Stimulated activated CD4-positive, alpha-beta T cell treated with anti-CD3 and anti-CD28 coated beads, TNF-alpha, amount 100 ng/mL, for 1 hour (primary cell): Measurements from ENCODE around the gene BPTF.
"Not testable (repeated sequence)": the region's sequence is repeated elsewhere in the genome, so short reads cannot be mapped to it uniquely, and the experiment has no call there.

ENCODE experiments used
- DNase-seq, 3 donors: peaks; one replicate each; pipeline ENCODE4 v3.0.0-alpha.2; 2020; ENCODE audit warnings: low read depth in 3 of 3, low spot score in 1 of 3

The BPTF gene

DNA sequence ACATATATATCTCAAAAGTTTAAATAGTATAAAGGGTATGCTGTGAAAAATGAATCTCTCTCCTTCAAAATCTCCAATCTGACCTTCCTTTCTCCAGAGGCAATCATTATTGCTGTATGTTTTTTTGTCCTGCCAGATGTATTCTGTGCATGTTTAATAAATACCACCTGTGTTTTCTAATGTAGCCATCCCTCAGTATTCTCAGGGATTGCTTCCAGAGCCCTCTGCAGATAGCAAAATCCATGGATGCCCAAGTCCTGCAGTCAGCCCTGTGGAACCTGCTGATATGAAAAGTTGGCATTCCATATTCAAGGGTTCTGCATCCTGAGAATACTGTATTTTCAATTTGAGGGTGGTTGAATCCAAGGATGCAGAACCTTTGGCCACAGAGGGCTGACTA is 42.9 kb downstream of the BPTF start:
- no peak for DNase-seq

DNA sequence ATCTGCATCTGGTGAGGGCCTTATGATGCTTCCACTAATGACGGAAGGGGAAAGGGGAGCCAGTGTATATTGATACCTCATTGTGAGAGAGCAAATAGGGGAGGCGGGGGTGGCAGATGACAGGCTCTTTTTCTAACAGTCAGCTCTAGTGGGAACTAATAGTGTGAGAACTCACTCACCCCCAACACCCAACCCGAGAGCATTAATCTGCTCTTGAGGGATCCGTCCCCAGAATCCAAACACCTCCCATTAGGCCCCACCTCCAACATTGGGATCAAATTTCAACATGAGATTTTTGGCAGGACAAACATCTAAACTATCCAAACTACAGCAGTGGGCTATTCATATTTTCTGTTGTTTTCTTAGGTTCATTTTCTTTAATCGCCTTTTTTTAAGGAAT is 54.4 kb downstream of the BPTF start:
- no peak for DNase-seq

DNA sequence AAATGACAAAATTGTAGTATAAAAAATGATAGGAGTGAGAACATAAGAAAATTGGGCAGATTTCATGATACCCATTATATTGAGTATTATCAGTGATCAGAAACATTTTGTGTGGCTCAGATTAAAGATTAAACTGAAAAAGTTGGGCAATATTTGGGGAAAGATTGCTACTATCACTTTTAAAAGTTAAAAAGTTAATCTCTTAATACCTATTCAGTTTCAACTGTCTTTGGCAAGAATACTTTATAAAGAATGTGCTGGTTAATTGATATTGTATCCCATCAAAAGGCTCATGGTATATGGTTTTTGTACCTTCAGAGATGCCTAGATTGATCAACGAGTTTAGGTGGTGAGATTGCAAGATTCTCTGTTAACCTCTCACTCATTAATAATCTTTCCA is 55.8 kb downstream of the BPTF start:
- DNase-seq = no peak

DNA sequence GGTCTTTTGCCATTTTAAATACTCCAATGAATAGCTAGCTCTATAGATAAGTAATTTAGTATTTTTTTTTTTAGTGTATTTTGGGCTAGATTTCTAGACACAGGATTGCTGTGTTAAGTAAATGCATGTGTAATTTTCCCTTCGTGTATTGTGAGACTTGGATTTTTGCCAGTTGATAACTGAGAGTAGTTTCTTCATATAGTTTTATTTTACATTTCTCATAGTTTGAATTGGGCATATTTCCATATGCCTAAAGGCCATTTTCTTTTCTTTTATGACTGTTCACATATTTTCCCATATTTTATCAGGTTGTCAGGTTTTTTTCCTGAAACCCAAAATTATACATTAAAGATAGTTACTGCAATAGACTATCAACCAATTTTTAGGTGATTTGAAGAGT is 59.4 kb downstream of the BPTF start:
- DNase-seq = no peak

DNA sequence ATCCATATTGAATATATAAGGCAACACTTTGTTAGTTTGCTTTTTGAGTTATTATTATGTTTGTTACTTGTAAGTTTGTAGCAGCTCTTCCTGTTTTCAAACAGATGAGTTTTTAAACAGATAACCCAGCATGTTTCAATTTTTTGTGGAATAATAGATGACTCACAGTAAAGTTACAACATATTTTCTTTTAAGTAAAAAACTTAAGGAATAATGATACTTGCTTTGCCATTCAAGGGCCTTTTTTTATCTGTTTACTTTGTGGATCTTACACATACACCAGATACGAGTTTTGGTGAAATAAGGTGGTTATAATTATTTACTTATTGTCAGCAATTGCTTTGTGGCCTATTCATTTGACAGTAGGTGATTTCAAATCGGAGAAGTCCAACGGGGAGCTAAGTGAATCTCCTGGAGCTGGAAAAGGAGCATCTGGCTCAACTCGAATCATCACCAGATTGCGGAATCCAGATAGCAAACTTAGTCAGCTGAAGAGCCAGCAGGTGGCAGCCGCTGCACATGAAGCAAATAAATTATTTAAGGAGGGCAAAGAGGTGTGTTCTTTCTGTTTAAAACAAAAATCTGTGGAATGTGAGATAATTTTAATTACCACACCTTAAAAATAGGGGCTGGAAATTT is 66.3 kb downstream of the BPTF start:
- DNase-seq = no peak

DNA sequence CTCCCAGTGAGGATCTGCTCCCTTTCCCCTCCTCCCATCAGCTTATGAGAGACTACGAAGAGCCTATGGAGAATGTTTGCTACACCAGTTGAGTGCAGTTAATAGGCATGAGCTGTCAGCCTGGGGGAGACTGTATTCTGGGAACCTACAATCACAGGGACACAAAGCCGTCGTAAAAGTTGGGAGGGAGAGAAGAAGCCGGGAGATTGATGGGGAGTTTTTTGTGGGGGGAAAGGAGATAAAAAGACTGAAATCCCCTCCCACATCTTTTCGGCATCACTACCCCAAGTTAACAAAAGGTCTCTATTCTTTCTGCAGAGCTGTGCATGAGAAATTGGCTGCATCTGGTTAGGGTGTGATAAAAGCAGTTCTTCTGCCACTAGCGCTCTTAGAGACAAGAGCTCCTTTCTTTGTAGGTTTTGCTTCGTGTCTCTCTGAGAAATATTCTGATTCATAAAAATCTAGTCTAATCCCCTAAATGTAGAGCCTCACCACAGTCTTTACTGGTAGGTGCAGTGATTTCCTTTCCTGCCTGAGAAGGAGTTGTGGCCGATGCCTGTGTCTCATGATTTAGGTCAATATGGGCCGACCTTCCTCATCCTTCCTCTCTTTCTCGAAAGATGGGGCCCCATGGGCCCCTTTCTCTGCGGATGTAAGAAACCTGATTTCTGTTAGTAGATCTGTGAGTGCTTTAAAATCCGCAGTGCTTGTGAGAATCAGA is 77.4 kb downstream of the BPTF start:
- no peak for DNase-seq

DNA sequence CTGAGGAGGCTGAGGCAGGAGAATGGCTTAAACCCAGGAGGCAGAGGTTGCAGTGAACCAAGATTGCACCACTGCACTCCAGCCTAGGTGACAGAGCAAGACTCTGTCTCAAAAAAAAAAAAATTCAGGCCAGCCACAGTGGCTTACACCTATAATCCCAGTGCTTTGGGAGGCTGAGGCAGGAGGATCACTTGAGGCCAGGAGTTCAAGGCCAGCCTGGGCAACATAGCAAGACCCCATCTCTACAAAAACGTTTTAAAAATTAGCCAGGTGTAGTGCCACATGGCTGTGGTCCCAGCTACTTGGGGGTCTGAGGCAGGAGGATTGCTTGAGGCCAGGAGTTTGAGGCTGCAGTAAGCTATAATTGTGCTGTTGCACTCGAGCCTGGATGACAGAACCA is 80.0 kb downstream of the BPTF start:
- DNase-seq = not testable (repeated sequence)

DNA sequence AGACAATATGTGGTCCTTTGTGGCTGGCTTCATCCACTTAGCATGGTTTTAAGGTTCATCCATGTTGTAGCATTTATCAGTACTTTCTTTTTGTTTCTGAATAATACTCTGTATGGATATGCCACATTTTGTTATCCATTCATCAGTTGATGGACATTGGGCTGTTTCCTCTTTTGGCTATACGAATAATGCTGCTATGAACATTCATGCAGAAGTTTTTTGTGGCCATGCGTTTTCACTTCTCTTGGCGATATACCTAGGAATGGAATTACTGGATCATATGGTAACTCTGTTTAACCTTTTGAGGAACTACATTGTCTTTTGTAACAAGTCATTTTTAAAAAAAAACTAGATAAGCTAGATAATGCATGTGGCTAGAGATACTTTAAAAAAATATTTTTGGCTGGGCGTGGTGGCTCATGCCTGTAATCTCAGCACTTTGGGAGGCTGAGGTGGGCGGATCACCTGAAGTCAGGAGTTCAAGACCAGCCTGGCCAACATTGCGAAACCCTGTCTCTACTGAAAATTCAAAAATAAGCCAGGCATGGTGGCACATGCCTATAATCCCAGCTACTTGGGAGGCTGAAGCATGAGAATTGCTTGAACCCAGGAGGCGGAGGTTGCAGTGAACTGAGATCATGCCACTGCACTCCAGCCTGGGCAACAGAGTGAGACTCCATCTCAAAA is 85.0 kb downstream of the BPTF start:
- not testable (repeated sequence) for DNase-seq

DNA sequence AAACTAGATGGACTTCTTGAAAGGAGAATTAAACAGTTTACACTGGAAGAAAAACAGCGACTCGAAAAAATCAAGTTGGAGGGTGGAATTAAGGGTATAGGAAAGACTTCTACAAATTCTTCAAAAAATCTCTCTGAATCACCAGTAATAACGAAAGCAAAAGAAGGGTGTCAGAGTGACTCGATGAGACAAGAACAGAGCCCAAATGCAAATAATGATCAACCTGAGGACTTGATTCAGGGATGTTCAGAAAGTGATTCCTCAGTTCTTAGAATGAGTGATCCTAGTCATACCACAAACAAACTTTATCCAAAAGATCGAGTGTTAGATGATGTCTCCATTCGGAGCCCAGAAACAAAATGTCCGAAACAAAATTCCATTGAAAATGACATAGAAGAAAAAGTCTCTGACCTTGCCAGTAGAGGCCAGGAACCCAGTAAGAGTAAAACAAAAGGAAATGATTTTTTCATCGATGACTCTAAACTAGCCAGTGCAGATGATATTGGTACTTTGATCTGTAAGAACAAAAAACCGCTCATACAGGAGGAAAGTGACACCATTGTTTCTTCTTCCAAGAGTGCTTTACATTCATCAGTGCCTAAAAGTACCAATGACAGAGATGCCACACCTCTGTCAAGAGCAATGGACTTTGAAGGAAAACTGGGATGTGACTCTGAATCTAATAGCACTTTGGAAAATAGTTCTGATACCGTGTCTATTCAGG is 85.9 kb downstream of the BPTF start:
- no peak for DNase-seq

DNA sequence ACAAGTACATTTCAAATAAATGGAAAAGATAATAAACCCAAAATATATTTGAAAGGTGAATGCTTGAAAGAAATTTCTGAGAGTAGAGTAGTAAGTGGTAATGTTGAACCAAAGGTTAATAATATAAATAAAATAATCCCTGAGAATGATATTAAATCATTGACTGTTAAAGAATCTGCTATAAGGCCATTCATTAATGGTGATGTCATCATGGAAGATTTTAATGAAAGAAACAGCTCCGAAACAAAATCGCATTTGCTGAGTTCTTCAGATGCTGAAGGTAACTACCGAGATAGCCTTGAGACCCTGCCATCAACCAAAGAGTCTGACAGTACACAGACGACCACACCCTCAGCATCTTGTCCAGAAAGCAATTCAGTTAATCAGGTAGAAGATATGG is 86.8 kb downstream of the BPTF start:
- no peak for DNase-seq

DNA sequence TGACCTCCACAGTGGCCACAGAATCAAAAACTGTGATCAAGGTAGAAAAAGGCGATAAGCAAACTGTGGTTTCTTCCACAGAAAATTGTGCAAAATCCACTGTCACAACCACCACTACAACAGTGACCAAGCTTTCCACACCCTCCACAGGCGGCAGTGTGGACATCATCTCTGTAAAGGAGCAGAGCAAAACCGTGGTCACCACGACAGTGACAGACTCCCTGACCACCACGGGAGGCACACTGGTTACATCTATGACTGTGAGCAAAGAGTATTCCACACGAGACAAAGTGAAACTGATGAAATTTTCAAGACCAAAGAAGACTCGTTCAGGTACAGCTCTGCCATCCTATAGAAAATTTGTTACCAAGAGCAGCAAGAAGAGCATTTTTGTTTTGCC is 87.4 kb downstream of the BPTF start:
- DNase-seq = no peak

DNA sequence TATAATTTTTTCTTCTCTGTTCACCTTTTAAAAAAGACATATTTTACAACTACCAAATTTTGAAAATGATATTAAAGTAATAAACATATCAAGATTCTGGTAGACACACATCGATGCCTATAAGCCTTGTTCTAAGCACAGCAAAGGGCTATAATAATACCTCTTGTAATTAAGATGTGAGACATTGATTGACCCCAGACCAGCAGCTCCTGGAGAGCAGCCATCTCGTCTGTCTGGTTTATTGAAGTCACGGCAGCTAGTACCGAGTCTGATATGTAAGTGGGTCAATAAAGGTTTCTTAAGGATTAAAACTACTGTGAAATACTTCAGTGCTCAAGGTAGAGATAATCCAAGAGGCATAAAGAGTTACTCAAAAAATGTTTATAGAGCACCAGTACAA is 94.9 kb downstream of the BPTF start:
- no peak for DNase-seq

DNA sequence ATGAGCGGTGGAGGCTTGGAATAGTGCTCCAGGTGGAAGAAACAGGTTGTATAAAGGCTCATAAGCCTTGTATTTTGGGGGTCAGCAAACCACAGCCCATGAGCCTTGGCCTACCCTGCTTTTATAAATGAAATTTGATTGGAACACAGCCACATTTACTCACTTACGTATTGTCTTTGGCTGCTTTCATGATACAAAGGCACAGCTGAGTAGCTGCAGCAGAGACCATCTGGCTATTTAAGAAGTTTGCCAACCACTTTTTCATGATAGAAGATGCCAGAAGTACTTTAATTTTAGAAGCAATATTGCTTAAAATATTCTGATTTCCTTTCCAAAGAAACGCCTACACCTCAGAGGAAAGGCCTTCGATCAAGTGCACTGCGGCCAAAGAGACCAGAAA is 97.2 kb downstream of the BPTF start:
- DNase-seq = no peak

DNA sequence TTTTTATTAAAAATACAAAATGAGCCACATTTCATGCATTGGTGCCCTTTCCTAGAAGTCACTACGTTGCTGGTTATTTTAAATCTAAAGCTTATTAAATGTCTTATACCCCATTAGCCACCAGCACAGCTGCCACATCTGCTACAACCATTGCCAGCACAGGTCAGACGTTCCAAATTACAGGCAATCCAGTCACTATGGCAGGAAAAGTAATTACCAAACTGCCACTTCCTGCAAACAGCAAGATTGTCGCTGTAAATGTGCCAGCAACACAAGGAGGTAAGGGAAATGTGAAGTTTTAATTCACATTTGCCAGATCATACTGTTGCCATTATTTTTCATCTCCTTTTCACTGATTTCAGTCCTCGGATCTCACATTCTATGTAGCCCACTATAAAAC is 103.5 kb downstream of the BPTF start:
- not testable (repeated sequence) for DNase-seq

DNA sequence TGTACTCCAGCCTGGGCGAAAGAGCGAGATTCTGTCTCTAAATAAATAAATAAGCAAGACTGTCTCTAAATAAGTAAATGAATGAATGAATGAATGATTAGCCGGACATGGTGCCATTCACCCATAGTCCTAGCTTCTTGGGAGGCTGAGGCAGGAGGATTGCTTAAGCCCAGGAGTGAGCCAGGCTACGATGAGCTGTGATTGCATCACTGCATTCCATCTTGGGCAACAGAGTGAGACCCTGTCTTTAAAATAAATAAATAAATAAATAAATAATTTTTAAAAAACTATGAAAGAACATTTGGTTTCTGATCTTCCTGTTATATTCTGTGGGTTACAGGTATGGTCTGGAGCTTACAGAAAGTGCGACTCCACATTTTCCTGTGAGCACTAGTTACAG is 105.9 kb downstream of the BPTF start:
- DNase-seq = no peak

DNA sequence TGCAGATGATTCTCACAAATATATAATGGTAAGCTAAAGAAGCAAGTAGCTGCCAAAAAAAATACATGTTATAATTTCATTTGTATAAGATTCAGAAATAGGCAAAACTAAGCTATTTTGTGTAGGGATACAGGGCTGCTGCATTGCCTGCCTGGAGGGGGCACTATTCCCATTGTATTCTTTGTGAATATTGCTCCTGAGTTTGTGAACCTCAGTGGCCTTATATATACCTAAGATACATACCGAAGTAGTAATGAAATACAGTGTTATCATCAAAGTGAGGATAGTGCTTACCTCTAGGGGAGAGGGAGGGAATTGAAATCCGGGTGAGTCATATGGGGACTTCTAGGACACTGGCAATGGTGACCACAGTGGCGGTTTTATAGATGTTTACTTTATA is 117.5 kb downstream of the BPTF start:
- no peak for DNase-seq

DNA sequence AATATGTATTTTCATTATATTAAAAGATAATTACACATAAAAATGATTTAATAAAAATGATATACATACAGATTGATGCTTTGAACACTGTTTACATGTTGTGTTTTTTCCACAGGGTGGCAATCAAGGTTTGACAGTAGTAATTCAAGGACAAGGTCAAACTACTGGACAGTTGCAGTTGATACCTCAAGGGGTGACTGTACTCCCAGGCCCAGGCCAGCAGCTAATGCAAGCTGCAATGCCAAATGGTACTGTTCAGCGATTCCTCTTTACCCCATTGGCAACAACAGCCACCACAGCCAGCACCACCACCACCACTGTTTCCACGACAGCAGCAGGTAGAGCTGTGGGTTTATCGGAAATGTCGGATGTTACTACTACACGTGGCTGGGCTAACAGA is 118.7 kb downstream of the BPTF start:
- no peak for DNase-seq

DNA sequence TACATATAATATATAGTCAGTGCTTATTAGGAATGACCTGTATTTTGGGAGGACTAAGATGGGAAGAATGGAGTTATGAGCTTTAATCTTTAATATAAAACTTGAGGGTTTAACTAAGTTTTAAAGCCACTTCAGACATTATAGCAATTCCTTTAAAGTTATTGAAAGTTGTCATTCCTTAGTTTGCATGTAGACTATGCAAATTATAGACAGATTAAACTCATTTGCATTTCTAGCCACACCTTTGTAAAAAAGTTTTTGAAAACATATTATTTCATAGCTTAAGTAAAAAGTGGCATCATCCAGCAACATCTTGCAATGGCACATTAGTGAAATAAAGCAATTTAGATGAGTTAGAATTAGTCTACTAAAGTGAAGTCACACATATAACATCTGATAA is 121.2 kb downstream of the BPTF start:
- no peak for DNase-seq

DNA sequence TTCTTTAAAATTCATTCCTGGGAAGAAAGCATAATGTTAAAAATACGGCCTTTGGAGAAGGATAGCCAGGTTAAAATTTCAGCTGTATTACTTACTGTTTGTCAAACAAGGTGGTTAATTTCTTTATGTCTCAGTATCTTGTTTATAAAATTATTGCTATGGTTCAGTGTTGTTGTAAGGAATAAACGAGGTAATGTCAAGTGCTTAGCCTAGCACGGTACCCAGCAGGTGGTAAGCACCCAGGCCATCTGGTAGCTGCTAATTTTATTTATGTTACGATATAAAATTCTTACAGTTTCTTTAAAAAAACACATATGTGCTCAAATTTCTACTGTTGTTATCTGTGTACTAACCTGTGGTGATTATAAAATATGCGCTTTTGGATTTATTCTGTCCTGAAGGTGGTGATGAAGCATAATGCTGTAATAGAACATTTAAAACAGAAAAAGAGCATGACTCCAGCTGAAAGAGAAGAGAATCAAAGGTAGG is 122.1 kb downstream of the BPTF start:
- DNase-seq = no peak

DNA sequence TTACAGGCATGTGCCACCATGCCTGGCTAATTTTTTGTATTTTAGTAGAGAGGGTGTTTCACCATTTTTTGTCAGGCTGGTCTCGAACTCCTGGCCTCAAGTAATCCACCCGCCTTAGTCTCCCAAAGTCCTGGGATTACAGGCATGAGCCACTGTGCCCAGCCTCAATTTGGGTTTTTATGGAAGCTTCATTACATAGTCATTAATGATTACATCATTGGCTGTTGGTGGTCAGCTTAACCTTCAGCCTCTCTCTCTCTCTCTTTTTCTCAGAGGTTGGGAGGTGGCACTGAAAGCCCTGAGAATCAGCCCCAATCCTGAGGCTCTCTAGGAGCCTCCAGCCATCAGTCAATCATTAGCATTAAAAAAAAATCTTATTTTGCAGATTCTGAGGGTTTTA is 125.6 kb downstream of the BPTF start:
- DNase-seq = no peak

DNA sequence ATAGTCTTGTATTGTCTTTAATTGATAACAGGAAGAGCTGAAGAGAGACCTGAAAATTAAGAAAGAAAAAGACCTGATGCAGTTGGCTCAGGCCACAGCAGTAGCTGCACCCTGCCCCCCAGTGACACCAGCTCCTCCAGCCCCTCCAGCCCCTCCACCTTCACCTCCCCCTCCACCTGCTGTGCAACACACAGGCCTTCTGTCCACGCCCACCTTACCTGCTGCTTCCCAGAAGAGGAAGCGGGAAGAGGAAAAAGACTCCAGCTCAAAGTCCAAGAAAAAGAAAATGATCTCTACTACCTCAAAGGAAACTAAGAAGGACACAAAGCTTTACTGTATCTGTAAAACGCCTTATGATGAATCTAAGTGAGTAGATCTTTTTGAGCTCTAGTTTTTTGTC is 134.2 kb downstream of the BPTF start:
- no peak for DNase-seq

DNA sequence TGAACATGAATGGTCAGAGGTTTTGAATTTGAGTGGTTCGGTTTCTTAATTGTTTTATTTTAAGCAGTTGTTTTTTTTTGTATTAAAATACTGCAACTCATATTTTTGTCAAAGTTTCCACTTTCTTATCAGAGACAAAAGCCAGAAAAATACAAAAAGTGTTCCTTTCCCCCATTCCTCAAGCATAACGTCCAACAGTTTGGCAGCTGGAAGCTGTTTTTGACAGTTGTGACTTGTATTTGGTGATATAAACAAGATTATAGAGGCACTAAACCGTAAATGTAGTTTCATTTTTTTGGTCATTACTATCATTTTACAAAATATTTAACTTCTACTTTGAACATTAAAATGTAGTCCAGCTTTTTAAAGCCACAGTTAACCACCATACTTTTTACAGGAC is 135.0 kb downstream of the BPTF start:
- DNase-seq = not testable (repeated sequence)
